Effector memory CD8-positive, alpha-beta T cell (primary cell): ENCODE results near the gene RGL2.
"Not testable (repeated sequence)": the region's sequence is repeated elsewhere in the genome, so short reads cannot be mapped to it uniquely, and the experiment has no call there.

ENCODE experiments used
- ATAC-seq: fragments of 150-1000 bp; cut with Tn5 transposase; replicated peaks from 2 replicates; pipeline ENCODE4 v1.10.0; 2021; ENCODE audit warnings: mild to moderate bottlenecking, moderate library complexity
- DNase-seq, 3 experiments: peaks; one replicate each; pipeline ENCODE4 v3.0.0; 2021
- H3K27ac Mint-ChIP-seq, 2 donors: one replicate each; pipeline ENCODE4 v1.8.0; 2022; ENCODE audit warnings: mild to moderate bottlenecking in 2 of 2, mixed read lengths in 2 of 2, moderate library complexity in 2 of 2
- H3K27me3 Mint-ChIP-seq, 2 donors: one replicate each; pipeline ENCODE4 v1.8.0; 2022; ENCODE audit warnings: mixed read lengths in 2 of 2
- H3K36me3 Mint-ChIP-seq: one replicate; pipeline ENCODE4 v1.8.0; 2022; ENCODE audit warnings: mild to moderate bottlenecking, moderate library complexity, mixed read lengths; ENCODE audit not compliant: insufficient read depth
- H3K4me1 Mint-ChIP-seq, 2 donors: one replicate each; pipeline ENCODE4 v1.8.0; 2022; ENCODE audit warnings: low read depth in 2 of 2, mixed read lengths in 2 of 2
- H3K4me3 Mint-ChIP-seq, 2 donors: one replicate each; pipeline ENCODE4 v1.8.0; 2022; ENCODE audit warnings: mild to moderate bottlenecking in 2 of 2, mixed read lengths in 2 of 2, moderate library complexity in 2 of 2
- H3K9me3 Mint-ChIP-seq, 2 donors: one replicate each; pipeline ENCODE4 v1.8.0; 2022; ENCODE audit warnings: mixed read lengths in 2 of 2

RGL2 gene

GRCh38 chr6:33279971-33280511, 18.7 kb downstream of the RGL2 start:
- no peak for DNase-seq
- Mint-ChIP-seq H3K27me3 (no peaks in the 10 kb centered on the region), H3K4me3 (no peak overlapping the region), H3K27ac (peak overlapping the region in 1 of 2 donors; percentile 59), H3K36me3 (peaks cover 55% of the 10 kb centered on the region), H3K4me1 (peaks cover 28 to 30% of the 10 kb centered on the region in 2 donors), H3K9me3 (no peaks in the 10 kb centered on the region)
- no peak for ATAC-seq

GRCh38 chr6:33279257-33279695, 19.5 kb downstream of the RGL2 start:
- no peak for ATAC-seq
- peak overlapping the region; percentile 59 to 92 for H3K27ac Mint-ChIP-seq
- H3K27me3 Mint-ChIP-seq = no peaks in the 10 kb centered on the region
- no peaks in the 10 kb centered on the region for H3K9me3 Mint-ChIP-seq
- DNase-seq = no peak
- peaks cover 61% of the 10 kb centered on the region for H3K36me3 Mint-ChIP-seq
- peak overlapping the region in 1 of 2 donors; percentile 89 for H3K4me3 Mint-ChIP-seq
- H3K4me1 Mint-ChIP-seq = peaks cover 35 to 38% of the 10 kb centered on the region in 2 donors

- H3K4me3 Mint-ChIP-seq = peak overlapping the region; percentile 89 to 93
- ATAC-seq (no peak), DNase-seq (no peak)
- peaks cover 39 to 41% of the 10 kb centered on the region in 2 donors for H3K4me1 Mint-ChIP-seq
- H3K27me3 Mint-ChIP-seq = no peaks in the 10 kb centered on the region
- H3K9me3 Mint-ChIP-seq = no peaks in the 10 kb centered on the region
- peaks cover 61% of the 10 kb centered on the region for H3K36me3 Mint-ChIP-seq
- peak overlapping the region in 1 of 2 donors; percentile 92 for H3K27ac Mint-ChIP-seq
Measured at GRCh38 chr6:33278810-33279209, 19.9 kb downstream of the RGL2 start.

GRCh38 chr6:33278392-33278741, 20.4 kb downstream of the RGL2 start:
- DNase-seq = no peak
- H3K36me3 Mint-ChIP-seq = peaks cover 63% of the 10 kb centered on the region
- H3K4me1 Mint-ChIP-seq = peaks cover 43 to 45% of the 10 kb centered on the region in 2 donors
- H3K27me3 Mint-ChIP-seq = no peaks in the 10 kb centered on the region
- no peaks in the 10 kb centered on the region for H3K9me3 Mint-ChIP-seq
- no peak for ATAC-seq
- peak overlapping the region; percentile 89 to 93 for H3K4me3 Mint-ChIP-seq
- H3K27ac Mint-ChIP-seq = peak overlapping the region; percentile 92 to 94

- H3K36me3 Mint-ChIP-seq = peaks cover 65% of the 10 kb centered on the region
- H3K27me3 Mint-ChIP-seq = no peaks in the 10 kb centered on the region
- ATAC-seq (peak; percentile 23), DNase-seq (peak in 2 of 3 experiments; percentile 13 to 32)
- H3K4me1 Mint-ChIP-seq = peaks cover 49 to 50% of the 10 kb centered on the region in 2 donors
- H3K4me3 Mint-ChIP-seq = peak overlapping the region; percentile 89 to 93
- no peaks in the 10 kb centered on the region for H3K9me3 Mint-ChIP-seq
- H3K27ac Mint-ChIP-seq = peak overlapping the region; percentile 92 to 94
Measured at GRCh38 chr6:33277663-33278391, 20.9 kb downstream of the RGL2 start.

GRCh38 chr6:33276864-33277662, 21.7 kb downstream of the RGL2 start, which contains the start of gene B3GALT4:
Gene B3GALT4 (plus strand): TSS chr6:33277123. CDS start chr6:33277420, 297 bp downstream.
- no peaks in the 10 kb centered on the region for H3K9me3 Mint-ChIP-seq
- H3K27me3 Mint-ChIP-seq = no peaks in the 10 kb centered on the region
- peak within 1 kb of the TSS; percentile 92 to 94 for H3K27ac Mint-ChIP-seq
- peak; percentile 58 to 64 (median 60) for DNase-seq
- peak within 1 kb of the TSS; percentile 89 to 93 for H3K4me3 Mint-ChIP-seq
- peak; percentile 75 for ATAC-seq
- peaks cover 67% of the 10 kb centered on the region for H3K36me3 Mint-ChIP-seq
- H3K4me1 Mint-ChIP-seq = peaks cover 54 to 58% of the 10 kb centered on the region in 2 donors

GRCh38 chr6:33276581-33276863, 22.2 kb downstream of the RGL2 start:
- Mint-ChIP-seq H3K4me3 (peak overlapping the region; percentile 89 to 93), H3K36me3 (peaks cover 68% of the 10 kb centered on the region), H3K4me1 (peaks cover 54 to 63% of the 10 kb centered on the region in 2 donors), H3K27me3 (no peaks in the 10 kb centered on the region), H3K9me3 (no peaks in the 10 kb centered on the region), H3K27ac (peak overlapping the region; percentile 92 to 94)
- DNase-seq (no peak), ATAC-seq (no peak)

- Mint-ChIP-seq H3K4me3 (peak overlapping the region; percentile 89 to 93), H3K27ac (peak overlapping the region; percentile 92 to 99), H3K36me3 (peaks cover 73% of the 10 kb centered on the region), H3K4me1 (peaks cover 54 to 66% of the 10 kb centered on the region in 2 donors)
- DNase-seq, ATAC-seq, H3K27me3 Mint-ChIP-seq, H3K9me3 Mint-ChIP-seq: not testable (repeated sequence)
Measured at GRCh38 chr6:33275795-33276580, 22.8 kb downstream of the RGL2 start.

GRCh38 chr6:33273924-33274902, 24.5 kb downstream of the RGL2 start:
- H3K36me3 Mint-ChIP-seq = peaks cover 70% of the 10 kb centered on the region

GRCh38 chr6:33273129-33273923, 25.4 kb downstream of the RGL2 start:
- no peak for ATAC-seq
- peaks cover 50 to 59% of the 10 kb centered on the region in 2 donors for H3K4me1 Mint-ChIP-seq
- DNase-seq = no peak
- H3K27me3 Mint-ChIP-seq = no peaks in the 10 kb centered on the region
- H3K4me3 Mint-ChIP-seq = peak overlapping the region; percentile 97 to 98
- H3K36me3 Mint-ChIP-seq = peaks cover 76% of the 10 kb centered on the region
- no peaks in the 10 kb centered on the region for H3K9me3 Mint-ChIP-seq
- H3K27ac Mint-ChIP-seq = peak overlapping the region; percentile 99

More at GRCh38 chr6:33273924-33274902, 24.5 kb downstream of the RGL2 start:
- H3K4me3 Mint-ChIP-seq = peak overlapping the region; percentile 97 to 98
- no peaks in the 10 kb centered on the region for H3K27me3 Mint-ChIP-seq
- ATAC-seq = no peak
- no peak for DNase-seq
- H3K27ac Mint-ChIP-seq = peak overlapping the region; percentile 99
- H3K4me1 Mint-ChIP-seq = peaks cover 59 to 64% of the 10 kb centered on the region in 2 donors
- H3K9me3 Mint-ChIP-seq = no peaks in the 10 kb centered on the region

- Mint-ChIP-seq H3K27ac (peak overlapping the region; percentile 99), H3K36me3 (peaks cover 76% of the 10 kb centered on the region), H3K4me3 (peak overlapping the region; percentile 97 to 98), H3K9me3 (no peaks in the 10 kb centered on the region), H3K4me1 (peaks cover 47 to 53% of the 10 kb centered on the region in 2 donors), H3K27me3 (no peaks in the 10 kb centered on the region)
- DNase-seq (no peak), ATAC-seq (no peak)
Measured at GRCh38 chr6:33272275-33273128, 26.2 kb downstream of the RGL2 start.
